Pancreas (tissue), 10 donors: Measurements from ENCODE around the gene MYPN. TPM values are rescaled to one million over a fixed set of nuclear protein-coding genes. Genes with fewer than 3 reads are reported as not detected.

Experiments used
- ATAC-seq, 4 donors: fragments of 200-7000 bp; cut with Tn5 transposase; one replicate each; pipeline versions ENCODE4 v1.8.0 to v1.9.1; 2020; ENCODE audit warnings: mild to moderate bottlenecking in 4 of 4, moderate library complexity in 4 of 4
- DNase-seq, 6 donors: peaks; one replicate each; pipeline ENCODE4 v3.0.0-alpha.2; 2020
- FAIRE-seq: peaks from 2 replicates; lab custom pipeline; 2012; peaks lifted over from hg19 to GRCh38; lab: Jason Lieb, UNC
- H3K27ac ChIP-seq, 4 donors: fragments of 200-600 bp; sonication (generic); 1 replicate in 3 of 4; 2 replicates in 1 of 4; pipeline versions ENCODE4 v1.5.0 to v1.8.0; 2020
- H3K27me3 ChIP-seq, 4 donors: fragments of 200-600 bp; one replicate each; pipeline ENCODE4 v1.8.0; 2021
- H3K36me3 ChIP-seq, 3 donors: fragments of 200-600 bp; sonication (generic) in 1 of 3; one replicate each; pipeline versions ENCODE4 v1.5.0 to v1.8.0; 2020 to 2021
- H3K4me1 ChIP-seq, 3 donors: fragments of 200-600 bp; one replicate each; pipeline ENCODE4 v1.8.0; 2021
- H3K4me3 ChIP-seq, 4 donors: fragments of 200-600 bp; sonication (generic) in 2 of 4; one replicate each; pipeline versions ENCODE4 v1.5.0 to v1.8.0; 2020 to 2021
- H3K9me3 ChIP-seq, 4 donors: fragments of 200-600 bp; one replicate each; pipeline ENCODE4 v1.8.0; 2021
- CTCF ChIP-seq, 4 donors: fragments of 200-600 bp; sonication (generic) in 3 of 4; IDR thresholded peaks; one replicate each; pipeline versions ENCODE4 v1.5.0 to v1.8.0; 2021; ENCODE audit warnings: antibody characterized with exemption in 4 of 4
- WGBS, 2 donors: extraction: QIAGEN DNeasy Blood & Tissue Kit; methylation state at CpG; one replicate each; pipeline ENCODE4 v1.1.7; 2013; 5-methylcytosine and 5-hydroxymethylcytosine counted together
- intact Hi-C, 3 donors: fragments of 100-400 bp; cut with DNase I; formaldehyde crosslinking; loops; one replicate each; pipeline versions ENCODE4 v1.11.1 to v1.14.2; 2022
- polyA plus RNA-seq, 2 donors: library from polyadenylated mRNA; stranded (reverse); fragments of 200-250 nt; gene quantifications; one replicate each; pipeline ENCODE4 v1.2.3, GENCODE V29; 2013
- total RNA-seq, 6 donors: library from RNA; stranded (reverse); fragmentation: NEBNext Ultra II Directional in 4 of 6; extraction: Animal tissue kit (Norgen Biotek cat#: 25700) in 4 of 6; gene quantifications; one replicate each; pipeline versions ENCODE4 v1.2.1 to v1.2.4, GENCODE V29; 2021 to 2023
- donor health status: healthy with polysubstance abuse.
- donor health status: DM: no; HTN: no; CAD: no; lungs with moderate emphysema.
- donor health status: DM: no; HTN: no; CAD: no.
- donor health status: control.
- donor health status: control.
- donor health status: Bipolar disorder and iron deficiency.
- donor health status: DM: yes; HTN: yes; CAD: no.
- donor health status: DM: no; HTN: no; CAD: no.
- donor health status: DM: no; HTN: no; CAD: no.
- donor health status: DM: yes; HTN: yes; CAD: no.

Gene MYPN
- total and polyA plus RNA-seq, 8 donors = 0.16 to 0.83 (median 0.37) TPM

DNA sequence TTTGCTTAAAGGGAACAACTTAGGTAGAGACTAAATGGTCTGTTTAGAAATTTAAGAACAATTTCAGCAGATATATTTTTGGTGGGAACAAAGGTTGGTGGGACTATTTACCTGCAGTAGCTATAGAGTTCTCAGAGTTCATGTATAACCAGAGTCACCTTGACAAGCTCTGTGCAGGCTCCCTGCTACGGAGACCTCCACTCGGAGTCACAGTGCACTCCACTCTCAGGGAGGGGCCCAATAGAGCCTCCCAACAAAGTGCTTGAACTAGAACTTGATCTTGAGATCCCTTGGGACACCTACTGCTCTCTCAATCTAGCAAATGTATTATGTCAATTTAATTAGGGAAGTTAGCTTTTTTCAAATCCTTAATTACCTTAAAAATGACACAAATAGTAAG lies 2.3 kb downstream of the MYPN start:
- Histone ChIP-seq H3K9me3 (no peaks in the 10 kb centered on the region), H3K36me3 (no peaks in the 10 kb centered on the region), H3K27ac (no peak overlapping the region), H3K27me3 (no peaks in the 10 kb centered on the region), H3K4me3 (peak overlapping the region in 1 of 4 donors; percentile 4), H3K4me1 (peaks cover 0 to 4% (median 4%) of the 10 kb centered on the region in 3 donors)
- 37 to 47% methylated on average over 2 of the region's 2 CpGs for WGBS, 2 donors
- no peak for TF ChIP-seq CTCF (IDR thresholded peaks at IDR 0.05)
- intact Hi-C loops = no loop called here
- no peak for FAIRE-seq
- peak in 2 of 4 donors; percentile 46 to 60 for ATAC-seq
- DNase-seq = peak in 1 of 6 donors; percentile 22

DNA sequence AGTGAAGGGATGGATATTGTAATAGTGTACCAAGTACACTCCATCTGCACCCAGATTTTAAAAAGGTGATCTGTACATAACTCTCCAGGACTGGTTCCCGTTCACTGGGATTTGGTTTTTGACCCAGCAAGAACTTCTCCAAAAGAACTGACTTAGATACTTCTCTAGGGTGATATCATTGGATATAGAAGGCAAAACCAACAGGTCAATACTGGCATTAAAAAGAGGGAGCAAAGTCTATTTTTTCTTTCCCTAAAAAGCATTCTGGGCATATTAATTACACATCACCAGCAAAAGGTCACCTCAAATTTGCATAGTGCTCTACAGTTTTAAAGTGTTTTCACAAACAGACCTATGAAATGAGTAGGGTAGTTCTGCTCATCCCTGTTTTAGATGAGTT lies 3.5 kb downstream of the MYPN start:
- TF ChIP-seq CTCF (IDR thresholded peaks at IDR 0.05) = no peak
- FAIRE-seq (no peak), DNase-seq (no peak), ATAC-seq (no peak)
- WGBS, 2 donors = 77 to 92% methylated on average over 1 of the region's 1 CpG
- no peaks in the 10 kb centered on the region for H3K36me3 ChIP-seq
- no peaks in the 10 kb centered on the region for H3K9me3 ChIP-seq
- no peak overlapping the region for H3K27ac ChIP-seq
- no peak overlapping the region for H3K4me3 ChIP-seq
- no peaks in the 10 kb centered on the region for H3K27me3 ChIP-seq
- no peaks in the 10 kb centered on the region for H3K4me1 ChIP-seq
- intact Hi-C loops = no loop called here

DNA sequence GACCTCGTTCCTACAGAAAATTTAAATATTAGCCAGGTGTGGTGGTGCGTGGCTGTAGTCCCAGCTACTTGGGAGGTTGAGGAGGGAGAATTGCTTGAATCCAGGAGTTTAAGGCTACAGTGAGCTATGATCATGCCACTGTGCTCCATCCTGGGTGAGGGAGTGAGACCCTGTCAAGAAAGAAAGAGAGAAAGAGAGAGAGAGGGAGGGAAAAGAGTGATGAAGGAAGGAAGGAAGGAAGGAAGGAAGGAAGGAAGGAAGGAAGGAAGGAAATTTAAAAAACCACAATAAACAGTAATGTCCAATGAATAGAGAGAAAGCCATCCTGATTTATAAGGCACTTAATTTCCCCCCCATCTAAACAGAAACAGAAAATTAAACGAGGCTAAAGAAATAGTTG lies 9.4 kb downstream of the MYPN start:
- DNase-seq = no peak
- H3K36me3 ChIP-seq = no peaks in the 10 kb centered on the region
- WGBS, 2 donors = 74 to 90% methylated on average over 3 of the region's 3 CpGs
- H3K4me1 ChIP-seq = no peaks in the 10 kb centered on the region
- H3K27me3 ChIP-seq = no peaks in the 10 kb centered on the region
- H3K4me3 ChIP-seq = no peak overlapping the region
- intact Hi-C loops = no loop called here
- no peak for TF ChIP-seq CTCF (IDR thresholded peaks at IDR 0.05)
- ATAC-seq = no peak
- no peaks in the 10 kb centered on the region for H3K9me3 ChIP-seq
- no peak for FAIRE-seq
- no peak overlapping the region for H3K27ac ChIP-seq

DNA sequence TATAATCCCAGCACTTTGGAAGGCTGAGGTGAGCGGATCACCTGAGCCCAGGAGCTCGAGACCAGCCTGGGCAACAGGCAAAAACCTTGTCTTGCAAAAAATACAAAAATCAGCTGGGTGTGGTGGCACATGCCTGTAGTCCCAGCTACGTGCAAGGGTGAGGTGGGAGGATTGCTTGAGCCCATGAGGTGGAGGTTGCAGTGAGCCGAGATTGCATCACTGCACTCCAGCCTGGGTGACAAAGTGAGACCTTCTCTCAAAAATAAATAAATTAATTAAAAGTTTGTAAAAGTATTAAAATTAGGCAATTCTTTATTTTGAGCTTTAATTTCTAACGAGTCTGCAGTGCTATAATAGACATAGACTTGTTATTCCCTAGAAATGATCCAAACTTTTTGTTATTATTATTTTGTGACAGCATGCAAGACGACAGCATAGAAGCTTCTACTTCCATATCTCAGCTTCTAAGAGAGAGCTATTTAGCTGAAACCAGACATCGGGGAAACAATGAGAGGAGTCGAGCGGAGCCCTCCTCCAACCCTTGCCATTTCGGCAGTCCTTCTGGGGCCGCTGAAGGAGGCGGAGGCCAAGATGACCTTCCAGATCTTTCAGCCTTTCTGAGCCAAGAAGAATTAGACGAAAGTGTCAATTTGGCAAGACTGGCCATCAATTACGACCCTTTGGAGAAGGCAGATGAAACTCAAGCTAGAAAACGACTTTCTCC lies 11.9 kb downstream of the MYPN start:
- intact Hi-C loops = no loop called here
- Histone ChIP-seq H3K4me1 (no peaks in the 10 kb centered on the region), H3K27me3 (no peaks in the 10 kb centered on the region), H3K27ac (no peak overlapping the region), H3K4me3 (no peak overlapping the region), H3K9me3 (no peaks in the 10 kb centered on the region), H3K36me3 (no peaks in the 10 kb centered on the region)
- no peak for ATAC-seq
- no peak for TF ChIP-seq CTCF (IDR thresholded peaks at IDR 0.05)
- 90 to 94% methylated on average over 15 of the region's 15 CpGs for WGBS, 2 donors
- no peak for DNase-seq
- no peak for FAIRE-seq

- ATAC-seq (no peak), FAIRE-seq (no peak), DNase-seq (no peak)
- intact Hi-C loops = no loop called here
- Histone ChIP-seq H3K36me3 (no peaks in the 10 kb centered on the region), H3K27me3 (no peaks in the 10 kb centered on the region), H3K4me3 (no peak overlapping the region), H3K4me1 (no peaks in the 10 kb centered on the region), H3K27ac (no peak overlapping the region), H3K9me3 (no peaks in the 10 kb centered on the region)
- no peak for TF ChIP-seq CTCF (IDR thresholded peaks at IDR 0.05)
- 92 to 93% methylated on average over 9 of the region's 9 CpGs for WGBS, 2 donors
These were observed 12.6 kb downstream of the MYPN start for GRCh38 chr10:68121852-68122251.
